AG09309 (cell line): Measurements from ENCODE around the gene YBEY.

Source experiments
- DNase-seq: peaks from one replicate; pipeline ENCODE4 v3.0.0-alpha.2; 2010; ENCODE audit warnings: low read depth
- H3K4me3 ChIP-seq: 2 replicates; pipeline ENCODE4 v1.5.1; 2011; ENCODE audit warnings: mild to moderate bottlenecking, low read depth, low read length, moderate library complexity; ENCODE audit not compliant: control insufficient read depth
- TF ChIP-seq, protein P1 (sequence below): IDR thresholded peaks from 2 replicates; pipeline ENCODE4 v1.5.1; 2011; ENCODE audit warnings: mild to moderate bottlenecking, low read depth, low read length, inconsistent platforms; ENCODE audit not compliant: insufficient read depth, control insufficient read depth; ENCODE audit errors: missing control alignments

The YBEY gene

GRCh38 chr21:46319186-46319585 lies 33.0 kb downstream of the YBEY start:
- H3K4me3 ChIP-seq = no peak overlapping the region
- TF ChIP-seq, protein P1, sequence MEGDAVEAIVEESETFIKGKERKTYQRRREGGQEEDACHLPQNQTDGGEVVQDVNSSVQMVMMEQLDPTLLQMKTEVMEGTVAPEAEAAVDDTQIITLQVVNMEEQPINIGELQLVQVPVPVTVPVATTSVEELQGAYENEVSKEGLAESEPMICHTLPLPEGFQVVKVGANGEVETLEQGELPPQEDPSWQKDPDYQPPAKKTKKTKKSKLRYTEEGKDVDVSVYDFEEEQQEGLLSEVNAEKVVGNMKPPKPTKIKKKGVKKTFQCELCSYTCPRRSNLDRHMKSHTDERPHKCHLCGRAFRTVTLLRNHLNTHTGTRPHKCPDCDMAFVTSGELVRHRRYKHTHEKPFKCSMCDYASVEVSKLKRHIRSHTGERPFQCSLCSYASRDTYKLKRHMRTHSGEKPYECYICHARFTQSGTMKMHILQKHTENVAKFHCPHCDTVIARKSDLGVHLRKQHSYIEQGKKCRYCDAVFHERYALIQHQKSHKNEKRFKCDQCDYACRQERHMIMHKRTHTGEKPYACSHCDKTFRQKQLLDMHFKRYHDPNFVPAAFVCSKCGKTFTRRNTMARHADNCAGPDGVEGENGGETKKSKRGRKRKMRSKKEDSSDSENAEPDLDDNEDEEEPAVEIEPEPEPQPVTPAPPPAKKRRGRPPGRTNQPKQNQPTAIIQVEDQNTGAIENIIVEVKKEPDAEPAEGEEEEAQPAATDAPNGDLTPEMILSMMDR = no peak
- no peak for DNase-seq

DNA sequence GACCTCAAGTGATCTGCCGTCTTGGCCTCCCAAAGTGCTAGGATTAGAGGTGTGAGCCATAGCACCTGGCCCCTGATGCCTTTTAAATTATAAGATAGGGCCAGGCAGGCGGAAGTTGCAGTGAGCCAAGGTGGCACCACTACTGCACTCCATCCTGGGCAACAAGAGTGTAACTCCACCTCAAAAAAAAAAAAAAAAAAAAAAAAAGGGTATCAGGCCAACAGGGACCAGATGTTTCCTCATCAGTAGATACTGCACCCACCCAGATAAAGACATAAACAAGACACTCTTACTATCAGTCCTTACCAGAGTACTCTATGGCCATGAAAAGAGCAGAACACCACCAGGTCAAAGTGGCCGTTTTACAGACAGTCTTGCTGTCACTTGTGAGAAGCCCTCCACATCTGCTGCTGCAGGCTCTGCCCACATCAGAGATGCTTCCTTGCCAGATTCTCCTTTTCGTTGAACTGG lies 34.2 kb downstream of the YBEY start:
- no peak overlapping the region for H3K4me3 ChIP-seq
- TF ChIP-seq, protein P1 = no peak
- DNase-seq = no peak

DNA sequence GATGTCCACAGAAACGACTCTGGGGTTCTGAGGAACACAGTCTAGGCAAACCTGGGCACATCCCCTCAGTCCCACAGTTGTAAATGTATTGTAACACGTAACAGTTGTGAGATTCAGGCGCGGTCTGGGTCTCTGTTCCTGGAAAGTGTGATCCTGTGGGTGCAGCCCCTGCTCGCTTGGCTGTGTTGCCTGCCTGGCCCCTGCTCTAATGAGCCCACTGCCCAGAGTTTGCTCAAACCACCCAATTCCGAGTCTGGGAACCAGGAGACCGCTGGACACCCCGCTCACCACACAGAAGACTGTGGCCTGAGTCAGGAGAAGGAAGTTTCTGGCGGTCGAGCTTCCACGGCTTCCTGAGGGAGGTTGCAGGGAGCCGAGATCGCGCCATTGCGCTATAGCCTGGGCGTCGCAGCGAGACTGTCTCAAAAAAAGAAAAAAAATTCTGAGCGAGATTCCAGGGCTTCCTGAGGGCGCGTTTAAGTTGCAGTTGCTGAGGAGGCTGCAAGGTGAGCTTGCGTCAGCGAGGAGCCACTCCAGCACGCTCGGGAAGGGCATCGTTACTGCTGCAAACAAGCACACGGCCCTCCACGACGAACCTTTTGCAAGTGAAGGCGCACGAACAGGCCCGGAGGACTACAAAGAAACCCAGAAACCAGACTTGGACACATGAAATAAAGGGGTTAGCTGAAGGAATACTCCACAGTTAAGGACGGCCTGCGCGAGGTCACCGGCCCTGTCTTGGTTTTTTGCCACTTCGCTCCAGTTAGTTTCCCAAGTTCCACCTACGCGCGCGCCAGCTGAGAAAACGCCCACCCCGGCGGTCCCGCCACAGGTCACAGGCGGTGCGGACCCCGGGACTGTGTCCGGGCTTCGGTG lies 36.4 kb downstream of the YBEY start:
- DNase-seq = no peak
- peak overlapping the region; percentile 75 for H3K4me3 ChIP-seq
- TF ChIP-seq, protein P1 = no peak

- H3K4me3 ChIP-seq = peak overlapping the region; percentile 75
- DNase-seq = no peak
- TF ChIP-seq, protein P1 = no peak
These were observed 37.1 kb downstream of the YBEY start for GRCh38 chr21:46323227-46323709.

GRCh38 chr21:46323710-46324389 lies 37.7 kb downstream of the YBEY start, which contains the start of the genes C21orf58 and PCNT:
TSS of gene C21orf58 (minus strand) at chr21:46323870. CDS start at chr21:46322738, 1,132 bp downstream.
TSS of gene PCNT (plus strand) at chr21:46324156. CDS start at chr21:46324229, 73 bp downstream.
- peak within 1 kb of the TSS; percentile 86 for H3K4me3 ChIP-seq
- TF ChIP-seq, protein P1 = no peak

GRCh38 chr21:46324390-46325072 lies 38.4 kb downstream of the YBEY start:
- TF ChIP-seq, protein P1 = peak; percentile 1
- DNase-seq = peak; percentile 13
- peak overlapping the region; percentile 86 for H3K4me3 ChIP-seq

More at GRCh38 chr21:46323710-46324389, 37.7 kb downstream of the YBEY start, which contains the start of the genes C21orf58 and PCNT:
- peak; percentile 89 for DNase-seq
